NCI-H1105 (cell line): ENCODE results near the gene ZNF850.
"Not testable (repeated sequence)": the region's sequence is repeated elsewhere in the genome, so short reads cannot be mapped to it uniquely, and the experiment has no call there.

Experiments used
- DNase-seq: peaks from one replicate; lab custom pipeline; 2025; lab: John Stamatoyannopoulos, UW

ZNF850 gene

DNA sequence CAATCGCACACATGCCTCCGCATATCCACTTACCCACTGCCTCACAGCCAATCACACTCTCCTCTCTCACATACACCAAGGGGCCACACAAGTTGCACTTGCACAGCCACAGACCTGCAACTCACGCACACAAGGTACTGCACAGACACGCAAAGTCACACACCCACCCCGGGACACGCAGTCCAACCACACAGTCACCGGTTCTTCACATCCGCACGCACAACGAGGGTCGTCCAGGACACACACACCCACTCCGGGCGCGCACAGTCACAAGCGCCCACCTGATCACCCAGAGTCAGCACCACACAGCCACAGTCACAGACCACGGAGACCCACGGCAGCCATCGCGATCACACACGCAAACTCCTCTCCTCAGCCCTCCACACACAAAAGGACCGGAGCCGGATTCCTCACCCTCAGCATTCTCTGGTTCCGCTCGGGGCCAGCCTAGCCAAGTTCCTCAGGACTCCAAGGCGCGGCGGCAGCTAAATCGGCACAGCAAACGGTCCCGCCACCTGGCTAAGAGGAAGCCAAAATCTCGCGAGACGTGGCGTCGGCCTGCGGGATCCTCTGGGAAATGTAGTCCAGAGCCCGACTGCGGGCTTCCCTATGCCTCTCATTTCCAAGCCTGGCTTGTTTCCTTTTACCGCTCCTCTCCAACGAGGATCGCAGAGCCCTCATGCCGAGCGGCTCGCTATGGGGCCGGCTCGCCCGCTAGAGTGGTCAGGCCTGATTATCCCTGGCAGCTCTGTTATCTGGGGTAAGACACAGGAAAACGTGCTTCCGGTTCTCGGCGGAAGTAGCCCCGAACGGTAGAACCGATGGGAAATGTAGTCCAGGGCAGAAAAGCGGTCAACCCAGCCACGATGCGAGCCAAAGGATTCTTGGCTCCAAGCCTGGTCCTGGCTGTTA lies at the start of gene ZNF850:
ZNF850 (minus strand) TSS at position 497 of the 912 bp plus-strand sequence. CDS start 10,201 bp downstream, outside the sequence.
- peak; percentile 89 for DNase-seq

GRCh38 chr19:36821758-36822157 lies 49.2 kb upstream of the ZNF850 start:
- DNase-seq: no peak

DNA sequence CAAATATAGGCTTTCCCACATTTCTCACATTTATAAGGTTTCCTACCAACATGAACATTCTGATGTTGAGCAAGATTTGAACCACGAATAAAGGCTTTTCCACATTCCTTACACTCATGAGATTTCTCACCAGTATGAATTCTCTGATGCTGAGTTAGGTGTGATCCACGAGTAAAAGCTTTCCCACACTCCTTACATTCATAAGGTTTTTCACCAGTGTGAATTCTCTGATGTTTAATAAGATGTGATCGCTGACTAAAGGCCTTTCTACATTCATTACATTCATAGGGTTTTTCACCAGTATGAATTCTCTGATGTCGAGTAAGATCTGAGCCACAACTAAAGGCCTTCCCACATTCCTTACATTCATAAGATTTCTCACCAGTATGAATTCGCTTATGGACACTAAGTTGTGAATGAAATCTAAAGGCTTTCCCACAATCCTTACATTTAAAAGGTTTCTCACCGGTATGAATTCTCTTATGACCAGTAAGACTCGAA lies 46.6 kb upstream of the ZNF850 start:
- no peak for DNase-seq

DNA sequence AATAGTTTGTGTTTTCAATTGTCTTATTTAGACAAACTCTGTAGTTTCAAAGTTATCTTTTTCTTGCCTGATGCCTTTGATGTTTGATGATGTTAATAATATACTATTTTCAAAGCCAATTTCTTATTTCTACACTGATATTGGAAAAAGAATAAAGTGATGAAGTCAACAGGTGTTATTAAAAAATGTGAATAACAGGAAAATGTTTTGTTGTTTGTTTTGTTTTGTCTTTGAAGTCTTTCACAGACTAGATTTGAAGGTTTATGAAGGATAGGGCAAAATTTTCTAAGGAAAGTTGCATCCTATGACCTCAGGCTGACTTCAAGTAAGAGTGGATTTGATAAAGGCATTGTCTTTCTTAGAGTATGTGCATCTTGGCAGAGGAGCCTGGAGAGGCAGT lies 34.4 kb upstream of the ZNF850 start:
- no peak for DNase-seq

- DNase-seq: no peak
Observed at GRCh38 chr19:36805364-36805763, 32.8 kb upstream of the ZNF850 start.

GRCh38 chr19:36797786-36798108 lies 25.1 kb upstream of the ZNF850 start:
- DNase-seq: no peak

- no peak for DNase-seq
Observed at GRCh38 chr19:36796714-36796992, 24.0 kb upstream of the ZNF850 start.

DNA sequence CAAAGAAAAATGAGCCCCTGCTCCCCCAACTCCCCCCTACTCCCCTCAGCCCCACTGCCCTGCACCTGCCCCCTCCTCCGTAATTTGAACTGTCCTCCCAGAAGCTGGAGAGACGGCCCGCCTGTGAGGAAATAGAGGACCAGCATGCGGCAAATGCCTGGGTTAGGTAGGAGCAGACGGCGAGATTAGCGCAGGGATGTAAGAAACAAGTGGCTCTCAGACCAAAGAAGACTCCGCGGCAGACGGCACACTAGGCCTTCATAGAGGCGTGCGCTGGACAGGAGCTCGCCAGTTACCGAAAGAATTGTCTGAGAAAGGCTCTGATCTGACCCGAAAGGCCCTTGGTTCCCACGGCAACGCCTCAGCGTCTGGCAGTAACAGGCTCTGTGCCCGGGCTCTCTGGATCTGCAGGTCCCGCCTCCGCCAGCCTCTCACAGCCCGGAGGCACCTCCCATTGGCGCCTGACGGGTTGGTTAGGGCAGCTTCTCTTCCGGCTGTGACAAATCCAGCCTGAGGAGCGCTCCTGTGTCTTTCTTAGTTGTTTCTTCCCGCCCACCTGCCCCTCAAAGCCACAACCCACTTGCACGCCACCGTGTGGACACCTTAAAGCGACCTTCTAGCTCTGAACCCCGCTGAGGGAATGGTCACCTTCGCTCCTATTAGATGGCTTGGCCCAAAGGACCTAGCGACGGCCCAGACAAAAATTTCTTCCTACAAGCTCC lies 19.0 kb upstream of the ZNF850 start:
- DNase-seq: not testable (repeated sequence)

DNA sequence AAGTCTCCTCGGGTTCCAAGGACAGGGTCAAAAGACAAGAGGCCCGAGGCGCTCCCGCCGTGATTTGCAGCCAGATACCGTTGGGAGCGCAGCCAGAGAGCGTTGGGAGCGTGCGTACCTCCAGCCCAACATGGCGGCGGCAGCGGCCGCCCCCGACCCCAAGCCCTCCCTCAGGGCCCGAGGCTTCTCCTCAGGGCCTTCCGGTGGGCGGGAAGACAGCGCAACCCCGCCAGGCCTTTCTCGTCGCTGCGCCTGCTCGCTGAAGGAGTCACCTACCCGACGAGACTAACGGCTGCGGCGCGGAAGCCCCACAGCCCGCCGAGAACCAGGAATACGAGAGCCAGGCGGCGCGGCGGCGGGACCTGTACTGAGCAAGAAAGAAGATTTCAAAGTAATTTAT lies 3.2 kb upstream of the ZNF850 start:
- no peak for DNase-seq

DNA sequence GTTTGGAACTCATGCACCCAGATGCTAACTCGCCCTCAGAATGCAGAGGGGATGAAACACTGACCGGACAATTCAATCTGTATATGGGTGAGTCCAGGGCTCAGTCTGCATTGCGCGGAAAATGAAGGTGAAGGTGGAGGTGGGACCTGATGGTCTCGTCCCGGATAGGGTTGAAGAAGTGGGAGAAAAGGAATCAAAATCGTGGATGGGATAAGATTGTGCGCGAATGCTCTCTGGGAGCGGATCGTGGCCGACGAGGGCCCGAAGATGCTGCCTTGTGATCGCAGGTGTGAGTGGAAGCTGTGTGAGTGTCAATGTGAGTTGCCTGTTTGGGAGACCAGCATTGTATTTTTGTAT lies 594 bp upstream of the ZNF850 start:
- DNase-seq: no peak

- DNase-seq: peak; percentile 32
Observed at GRCh38 chr19:36771261-36772231, 1.1 kb downstream of the ZNF850 start.

DNA sequence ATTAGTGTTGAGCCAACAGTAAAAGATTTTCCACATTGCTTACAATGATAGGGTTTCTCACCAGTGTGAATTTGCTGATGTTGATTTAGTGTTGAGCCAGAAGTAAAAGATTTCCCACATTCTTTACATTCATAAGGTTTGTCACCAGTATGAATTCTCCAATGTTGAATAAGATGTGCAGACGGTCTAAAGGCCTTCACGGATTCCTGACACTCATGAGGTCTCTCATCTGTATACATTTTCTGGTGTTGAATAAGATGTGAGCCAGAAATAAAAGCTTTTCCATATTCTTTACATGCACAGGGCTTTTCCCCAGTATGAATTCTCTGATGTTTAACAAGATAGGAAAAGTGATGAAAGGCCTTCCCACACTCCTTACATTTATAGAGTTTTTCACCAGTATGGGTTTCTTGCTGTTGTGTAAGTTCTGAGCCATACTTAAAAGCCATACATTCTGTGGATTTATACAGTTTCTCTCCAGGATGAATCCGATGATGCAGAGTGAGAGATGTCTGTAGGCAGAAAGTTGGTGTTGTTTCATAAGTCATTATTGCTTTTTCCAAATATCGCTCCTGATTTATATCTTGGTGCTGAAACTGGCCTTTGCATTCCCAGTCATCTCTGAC lies 22.4 kb downstream of the ZNF850 start:
- no peak for DNase-seq

DNA sequence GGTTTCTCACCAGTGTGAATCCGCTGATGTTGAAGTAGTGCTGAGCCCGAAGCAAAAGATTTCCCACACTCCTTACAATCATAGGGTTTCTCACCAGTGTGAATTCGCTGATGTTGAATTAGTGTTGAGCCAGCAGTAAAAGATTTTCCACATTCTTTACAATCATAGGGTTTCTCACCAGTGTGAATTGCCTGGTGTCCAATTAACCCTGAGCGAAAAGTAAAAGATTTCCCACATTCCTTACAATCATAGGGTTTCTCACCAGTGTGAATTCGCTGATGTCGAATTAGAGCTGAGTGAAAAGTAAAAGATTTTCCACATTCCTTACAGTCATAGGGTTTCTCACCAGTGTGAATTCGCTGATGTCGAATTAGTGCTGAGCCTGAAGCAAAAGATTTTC lies 23.0 kb downstream of the ZNF850 start:
- not testable (repeated sequence) for DNase-seq

- no peak for DNase-seq
Observed at GRCh38 chr19:36748431-36749275, 24.0 kb downstream of the ZNF850 start.

GRCh38 chr19:36747750-36748149 lies 24.9 kb downstream of the ZNF850 start:
- DNase-seq: no peak

DNA sequence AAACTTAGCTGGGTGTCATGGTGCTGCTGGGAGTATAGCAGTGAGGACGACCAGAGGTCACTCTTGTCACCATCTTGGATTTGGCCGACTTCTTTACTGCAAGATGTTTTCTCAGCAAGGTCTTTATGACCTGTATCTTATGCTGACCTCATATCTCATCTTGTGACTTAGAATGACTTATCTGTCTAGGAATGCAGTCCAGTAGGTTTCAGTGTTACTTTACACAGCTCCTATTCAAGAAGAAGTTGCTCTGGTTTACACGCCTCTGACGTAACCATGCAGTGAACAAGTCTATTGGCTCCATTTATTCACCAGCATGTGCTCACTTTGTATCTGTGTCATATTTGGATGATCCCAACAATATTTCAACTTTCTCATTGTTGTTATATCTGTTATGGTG lies 26.7 kb downstream of the ZNF850 start:
- no peak for DNase-seq

DNA sequence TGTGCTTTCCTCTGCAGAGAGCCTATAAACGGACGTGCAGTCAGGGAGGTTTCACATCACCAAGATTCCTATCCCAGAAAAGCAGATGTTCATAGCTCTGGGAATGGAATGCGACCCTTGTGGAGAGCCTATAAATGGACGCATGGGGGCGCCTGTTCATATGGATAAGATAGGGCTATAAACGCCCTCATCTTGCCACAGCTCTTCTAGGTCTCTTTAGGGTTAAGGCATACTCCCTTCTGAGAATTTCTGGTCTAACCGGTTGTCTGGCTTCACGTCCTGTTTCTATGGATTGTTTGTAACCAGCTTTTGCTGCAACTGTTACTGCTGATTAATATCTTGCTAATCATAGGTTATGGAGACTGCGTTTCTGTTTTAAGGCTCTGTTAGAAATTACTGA lies 36.4 kb downstream of the ZNF850 start:
- DNase-seq: not testable (repeated sequence)

GRCh38 chr19:36719687-36720556 lies 52.7 kb downstream of the ZNF850 start:
- no peak for DNase-seq

DNA sequence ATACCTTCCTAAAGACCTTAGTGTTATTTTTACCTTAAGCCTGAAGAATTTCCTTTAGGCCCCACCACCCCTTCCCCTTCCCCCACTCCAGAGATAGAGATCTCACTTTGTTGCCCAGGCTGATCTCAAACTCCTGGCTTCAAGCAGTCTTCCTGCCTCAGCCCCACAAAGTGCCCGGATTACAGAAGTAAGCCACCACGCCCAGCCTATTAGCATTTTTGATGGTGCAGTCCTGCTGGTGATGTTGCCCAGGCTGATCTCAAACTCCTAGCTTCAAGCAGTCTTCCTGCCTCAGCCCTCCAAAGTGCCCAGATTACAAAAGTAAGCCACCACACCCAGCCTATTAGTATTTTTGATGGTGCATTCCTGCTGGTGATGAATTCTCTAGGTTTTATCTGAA lies 63.2 kb downstream of the ZNF850 start:
- DNase-seq: no peak

GRCh38 chr19:36707134-36707533 lies 65.5 kb downstream of the ZNF850 start:
- no peak for DNase-seq
